Left ventricle myocardium inferior (tissue), 1 donor: Measurements from ENCODE around the gene GSTT4. TPM values are rescaled to one million over a fixed set of nuclear protein-coding genes. Genes with fewer than 3 reads are reported as not detected.

Experiments
- DNase-seq: peaks from one replicate; pipeline ENCODE4 v3.0.0-alpha.2; 2020
- H3K27ac ChIP-seq: fragments of 200-600 bp; replicated peaks from 2 replicates; pipeline ENCODE4 v1.8.0; 2021
- H3K27me3 ChIP-seq: fragments of 200-600 bp; 2 replicates; pipeline ENCODE4 v1.8.0; 2021; ENCODE audit warnings: low read depth
- H3K36me3 ChIP-seq: fragments of 200-600 bp; 2 replicates; pipeline ENCODE4 v1.8.0; 2021
- H3K4me1 ChIP-seq: fragments of 200-600 bp; 2 replicates; pipeline ENCODE4 v1.8.0; 2021
- H3K4me3 ChIP-seq: fragments of 200-600 bp; 2 replicates; pipeline ENCODE4 v1.8.0; 2021; ENCODE audit warnings: mild to moderate bottlenecking, moderate library complexity
- H3K9me3 ChIP-seq: fragments of 200-600 bp; replicated peaks from 2 replicates; pipeline ENCODE4 v1.8.0; 2021
- CTCF ChIP-seq: fragments of 200-600 bp; IDR thresholded peaks from 2 replicates; pipeline ENCODE4 v1.8.0; 2021; ENCODE audit warnings: antibody characterized with exemption, mild to moderate bottlenecking, borderline replicate concordance
- intact Hi-C: fragments of 100-400 bp; cut with micrococcal nuclease; formaldehyde crosslinking; loops from one replicate; pipeline ENCODE4 v1.11.0; 2022
- total RNA-seq: library from RNA; stranded (reverse); fragmentation: NEBNext Ultra II Directional; extraction: Animal tissue kit (Norgen Biotek cat#: 25700); gene quantifications from one replicate; pipeline ENCODE4 v1.2.1, GENCODE V29; 2021
- donor health status: DM: no; HTN: yes; CAD: no; lungs with severe emphysema.

The GSTT4 gene
- total RNA-seq, 1 donor from 2014 or later: not detected

GRCh38 chr22:24008022-24008283 lies 2.7 kb upstream of the GSTT4 start:
- Histone ChIP-seq H3K9me3 (no peaks in the 10 kb centered on the region), H3K27ac (no peak overlapping the region), H3K27me3 (no peaks in the 10 kb centered on the region), H3K36me3 (no peaks in the 10 kb centered on the region), H3K4me3 (no peak overlapping the region), H3K4me1 (peaks cover 39% of the 10 kb centered on the region)
- intact Hi-C loops: no loop called here
- DNase-seq: no peak
- no peak for TF ChIP-seq CTCF

GRCh38 chr22:24007253-24008021 lies 2.2 kb upstream of the GSTT4 start:
- no peak for DNase-seq
- H3K27me3 ChIP-seq: no peaks in the 10 kb centered on the region
- no peak for TF ChIP-seq CTCF
- peaks cover 34% of the 10 kb centered on the region for H3K4me1 ChIP-seq
- H3K9me3 ChIP-seq: no peaks in the 10 kb centered on the region
- H3K27ac ChIP-seq: no peak overlapping the region
- H3K36me3 ChIP-seq: no peaks in the 10 kb centered on the region
- no peak overlapping the region for H3K4me3 ChIP-seq
- intact Hi-C loops: no loop called here

- Histone ChIP-seq H3K4me1 (peaks cover 33% of the 10 kb centered on the region), H3K27me3 (no peaks in the 10 kb centered on the region), H3K27ac (no peak overlapping the region), H3K36me3 (no peaks in the 10 kb centered on the region), H3K9me3 (no peaks in the 10 kb centered on the region), H3K4me3 (no peak overlapping the region)
- no peak for DNase-seq
- intact Hi-C loops: no loop called here
- no peak for TF ChIP-seq CTCF
These were observed 1.6 kb upstream of the GSTT4 start for GRCh38 chr22:24006914-24007214.

GRCh38 chr22:24006207-24006913 lies 1.1 kb upstream of the GSTT4 start:
- Histone ChIP-seq H3K4me3 (no peak overlapping the region), H3K4me1 (peaks cover 29% of the 10 kb centered on the region), H3K27me3 (no peaks in the 10 kb centered on the region), H3K27ac (peak overlapping the region; percentile 82), H3K36me3 (no peaks in the 10 kb centered on the region), H3K9me3 (no peaks in the 10 kb centered on the region)
- TF ChIP-seq CTCF: no peak
- intact Hi-C loops: no loop called here
- no peak for DNase-seq

GRCh38 chr22:24003887-24004286 lies 1.4 kb downstream of the GSTT4 start:
- H3K27ac ChIP-seq: no peak overlapping the region
- no peak for DNase-seq
- no peaks in the 10 kb centered on the region for H3K27me3 ChIP-seq
- no peaks in the 10 kb centered on the region for H3K36me3 ChIP-seq
- no peak overlapping the region for H3K4me3 ChIP-seq
- peaks cover 27% of the 10 kb centered on the region for H3K4me1 ChIP-seq
- no peak for TF ChIP-seq CTCF
- intact Hi-C loops: no loop called here
- no peaks in the 10 kb centered on the region for H3K9me3 ChIP-seq
